Measurements from ENCODE around the gene SYNPO2L. TPM values are rescaled to one million over a fixed set of nuclear protein-coding genes. Genes with fewer than 3 reads are reported as not detected.
"Not testable (repeated sequence)": the region's sequence is repeated elsewhere in the genome, so short reads cannot be mapped to it uniquely, and the experiment has no call there.

SYNPO2L gene
- total and polyA plus RNA-seq, 4 donors = 0.11 to 1.5 (median 0.54) TPM; not detected in 1

DNA sequence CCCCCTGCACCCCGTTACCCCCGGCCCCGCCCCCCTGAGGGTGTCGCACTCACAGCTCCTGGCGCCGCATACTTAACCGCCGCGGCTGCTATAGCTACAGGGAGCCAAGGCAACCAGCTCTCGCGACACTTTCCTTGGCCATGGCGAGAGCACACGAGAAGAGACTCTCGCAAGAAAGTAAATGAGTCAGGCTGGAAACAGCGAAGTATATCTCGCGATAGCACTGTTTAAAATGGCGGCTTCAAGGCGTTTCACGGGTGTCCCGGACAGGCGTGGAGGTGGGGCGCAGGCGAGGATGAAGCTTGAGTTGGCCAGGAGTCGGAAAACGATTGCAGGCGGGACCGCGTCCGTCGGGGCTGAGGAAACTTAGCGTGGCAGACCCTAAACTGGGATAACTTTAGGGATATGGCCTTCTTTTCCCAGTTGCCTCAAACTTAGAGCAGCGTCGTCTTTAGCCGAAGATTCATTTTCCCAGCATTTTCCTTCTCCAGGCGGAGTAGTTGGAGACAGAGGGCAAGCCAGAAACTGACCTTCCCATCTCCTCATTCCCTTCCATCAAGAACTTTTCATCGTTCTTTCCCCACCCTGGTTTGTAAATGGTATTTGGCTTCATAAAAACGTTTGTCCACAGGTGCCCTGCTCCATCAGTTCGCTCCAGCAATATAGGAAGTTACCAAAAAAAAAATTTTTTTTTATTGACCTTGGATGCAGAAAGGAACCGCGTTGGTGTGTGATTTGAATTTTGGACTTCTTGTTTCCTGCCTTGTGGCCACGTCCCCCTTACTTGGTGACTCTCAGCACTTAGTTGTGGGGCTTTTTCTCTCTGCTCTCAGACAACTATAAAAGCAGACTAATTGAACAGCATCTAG lies 29.7 kb downstream of the SYNPO2L start:
- DNase-seq (ENCODE audit: low read depth in 4 of 6, low spot score in 6 of 6) = peak; percentile 96 to 99 (median 98)
- Histone ChIP-seq H3K4me1 (ENCODE audit: control insufficient read depth, insufficient read depth, low read length) (peaks cover 10% of the 10 kb centered on the region), H3K9me3 (ENCODE audit: control insufficient read depth, insufficient read depth, low read length) (no peaks in the 10 kb centered on the region), H3K27me3 (ENCODE audit: control insufficient read depth, insufficient read depth, low read length) (no peaks in the 10 kb centered on the region), H3K4me3 (ENCODE audit: low read depth, low read length) (peak overlapping the region; percentile 67), H3K27ac (ENCODE audit: low read depth, low read length) (peak overlapping the region; percentile 96), H3K36me3 (ENCODE audit: control insufficient read depth, insufficient read depth, low read length) (peaks cover 4% of the 10 kb centered on the region)
- WGBS (ENCODE audit: insufficient coverage) = 1% methylated on average over 29 of the region's 42 CpGs

DNA sequence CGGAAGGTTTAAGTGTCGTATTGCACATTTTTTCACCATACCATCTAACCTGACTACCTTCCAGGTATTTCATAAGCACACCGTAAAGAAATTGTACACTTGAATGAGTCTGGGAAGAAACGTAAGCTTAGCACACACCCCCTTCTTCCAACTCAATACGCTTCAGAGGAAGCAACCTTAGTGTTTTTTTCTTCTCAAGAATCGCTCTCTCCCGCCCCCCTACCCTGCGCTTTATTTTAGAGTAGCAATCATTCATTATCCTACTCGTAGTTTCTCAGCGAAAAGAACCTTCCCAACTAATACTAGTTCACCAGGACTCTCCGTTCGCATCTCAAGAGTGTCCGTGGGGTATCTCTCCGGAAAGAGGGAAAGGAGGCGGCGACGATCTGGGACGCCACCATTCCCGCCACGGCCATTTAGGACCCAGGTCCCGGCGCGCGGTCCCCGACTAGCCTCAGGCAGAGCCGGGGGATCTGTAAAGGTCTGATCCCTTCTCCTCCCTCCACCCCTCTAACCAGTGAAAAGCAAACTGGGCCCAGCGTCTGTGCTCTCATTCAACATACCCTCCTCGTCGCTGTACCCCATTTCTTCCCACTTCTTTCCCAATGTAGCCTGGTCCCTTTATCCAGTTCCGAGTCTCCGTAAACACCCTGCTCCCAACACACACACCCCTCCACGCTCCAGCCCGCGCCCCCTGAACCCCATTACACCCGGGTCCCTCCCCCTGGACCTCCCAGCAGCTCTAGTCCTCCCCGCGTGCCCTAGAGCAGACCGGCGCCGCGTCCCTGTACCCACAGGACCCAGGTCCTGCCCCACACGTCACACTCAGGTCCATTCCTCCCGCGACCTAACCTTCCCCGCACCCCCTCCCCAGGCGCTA lies 30.6 kb downstream of the SYNPO2L start:
- Histone ChIP-seq H3K36me3 (ENCODE audit: control insufficient read depth, insufficient read depth, low read length) (peaks cover 8% of the 10 kb centered on the region), H3K4me1 (ENCODE audit: control insufficient read depth, insufficient read depth, low read length) (peaks cover 10% of the 10 kb centered on the region), H3K27me3 (ENCODE audit: control insufficient read depth, insufficient read depth, low read length) (no peaks in the 10 kb centered on the region), H3K27ac (ENCODE audit: low read depth, low read length) (peak overlapping the region; percentile 96), H3K4me3 (ENCODE audit: low read depth, low read length) (peak overlapping the region; percentile 67), H3K9me3 (ENCODE audit: control insufficient read depth, insufficient read depth, low read length) (no peaks in the 10 kb centered on the region)
- under 1% methylated on average over 37 of the region's 46 CpGs for WGBS (ENCODE audit: insufficient coverage)
- DNase-seq (ENCODE audit: low read depth in 4 of 6, low spot score in 6 of 6) = peak in 5 of 6 donors; percentile 15 to 75 (median 54)

DNA sequence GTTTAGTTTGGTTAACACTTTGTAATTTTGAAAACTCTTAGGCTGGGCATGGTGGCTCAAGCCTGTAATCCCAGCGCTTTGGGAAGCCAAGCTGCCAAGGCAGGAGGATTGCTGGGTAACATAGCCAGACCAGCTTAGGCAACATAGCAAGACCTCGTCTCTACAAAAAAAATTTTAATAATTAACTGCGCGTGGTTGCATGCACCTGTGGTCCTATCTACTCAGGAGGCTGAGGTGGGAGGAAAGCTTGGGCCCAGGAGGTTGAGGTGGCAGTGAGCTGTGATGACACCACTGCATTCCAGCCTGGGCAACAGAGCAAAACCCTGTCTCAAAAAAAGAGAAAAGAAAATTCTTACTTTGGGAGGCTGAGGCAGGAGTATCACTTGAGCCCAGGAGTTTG lies 32.8 kb downstream of the SYNPO2L start:
- WGBS (ENCODE audit: insufficient coverage) = 100% methylated on average over 1 of the region's 4 CpGs
- DNase-seq (ENCODE audit: low read depth in 4 of 6, low spot score in 6 of 6) = no peak
- H3K27ac ChIP-seq (ENCODE audit: low read depth, low read length) = no peak overlapping the region

DNA sequence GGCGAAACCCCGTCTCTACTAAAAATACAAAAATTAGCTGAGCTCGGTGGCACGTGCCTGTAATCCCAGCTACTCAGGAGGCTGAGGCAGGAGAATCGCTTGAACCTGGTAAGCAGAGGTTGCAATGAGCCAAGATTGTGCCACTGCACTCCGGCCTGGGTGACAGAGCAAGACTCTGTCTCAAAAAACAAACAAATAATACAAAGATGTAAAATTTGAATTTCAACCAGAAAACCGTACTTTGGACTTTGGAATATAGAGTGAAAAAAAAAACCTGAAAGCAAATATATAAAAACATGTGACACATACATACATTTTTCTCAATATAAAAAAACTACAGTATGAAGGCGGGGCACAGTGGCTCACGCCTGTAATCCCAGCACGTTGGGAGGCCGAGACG lies 34.9 kb downstream of the SYNPO2L start:
- H3K9me3 ChIP-seq (ENCODE audit: control insufficient read depth, insufficient read depth, low read length); DNase-seq (ENCODE audit: low read depth in 4 of 6, low spot score in 6 of 6); H3K27me3 ChIP-seq (ENCODE audit: control insufficient read depth, insufficient read depth, low read length); H3K4me1 ChIP-seq (ENCODE audit: control insufficient read depth, insufficient read depth, low read length); H3K4me3 ChIP-seq (ENCODE audit: low read depth, low read length); H3K27ac ChIP-seq (ENCODE audit: low read depth, low read length): not testable (repeated sequence)
- WGBS (ENCODE audit: insufficient coverage) = 100% methylated on average over 9 of the region's 12 CpGs
- H3K36me3 ChIP-seq (ENCODE audit: control insufficient read depth, insufficient read depth, low read length) = peaks cover 10% of the 10 kb centered on the region

More for the DNA sequence above, 32.8 kb downstream of the SYNPO2L start:
- no peak overlapping the region for H3K4me3 ChIP-seq (ENCODE audit: low read depth, low read length)
- peaks cover 8% of the 10 kb centered on the region for H3K36me3 ChIP-seq (ENCODE audit: control insufficient read depth, insufficient read depth, low read length)
- H3K4me1 ChIP-seq (ENCODE audit: control insufficient read depth, insufficient read depth, low read length) = peaks cover 10% of the 10 kb centered on the region
- H3K27me3 ChIP-seq (ENCODE audit: control insufficient read depth, insufficient read depth, low read length) = no peaks in the 10 kb centered on the region
- H3K9me3 ChIP-seq (ENCODE audit: control insufficient read depth, insufficient read depth, low read length) = no peaks in the 10 kb centered on the region

DNA sequence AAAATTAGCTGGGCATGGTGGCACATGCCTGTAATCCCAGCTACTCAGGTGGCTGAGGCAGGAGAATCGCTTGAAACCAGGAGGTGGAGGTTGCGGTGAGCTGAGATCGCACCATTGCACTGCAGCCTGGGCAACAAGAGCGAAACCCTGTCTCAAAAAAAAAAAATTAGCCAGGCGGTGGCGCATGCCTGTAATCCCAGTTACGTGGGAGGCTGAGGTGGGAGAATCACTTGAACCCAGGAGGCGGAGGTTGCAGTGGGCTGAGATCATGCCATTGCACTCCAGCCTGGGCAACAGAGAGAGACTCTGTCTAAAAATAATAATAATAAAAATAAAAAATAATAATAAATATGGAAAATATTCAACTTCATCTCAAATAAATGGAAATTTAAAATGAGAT lies 38.7 kb downstream of the SYNPO2L start:
- not testable (repeated sequence) for H3K9me3 ChIP-seq (ENCODE audit: control insufficient read depth, insufficient read depth, low read length); H3K27ac ChIP-seq (ENCODE audit: low read depth, low read length); H3K27me3 ChIP-seq (ENCODE audit: control insufficient read depth, insufficient read depth, low read length); DNase-seq (ENCODE audit: low read depth in 4 of 6, low spot score in 6 of 6); H3K4me1 ChIP-seq (ENCODE audit: control insufficient read depth, insufficient read depth, low read length); H3K4me3 ChIP-seq (ENCODE audit: low read depth, low read length)
- WGBS (ENCODE audit: insufficient coverage) = 100% methylated on average over 3 of the region's 8 CpGs
- H3K36me3 ChIP-seq (ENCODE audit: control insufficient read depth, insufficient read depth, low read length) = peaks cover 22% of the 10 kb centered on the region

GRCh38 chr10:73614720-73615119 lies 41.1 kb downstream of the SYNPO2L start:
- 100% methylated on average over 2 of the region's 3 CpGs for WGBS (ENCODE audit: insufficient coverage)
- no peaks in the 10 kb centered on the region for H3K4me1 ChIP-seq (ENCODE audit: control insufficient read depth, insufficient read depth, low read length)

DNA sequence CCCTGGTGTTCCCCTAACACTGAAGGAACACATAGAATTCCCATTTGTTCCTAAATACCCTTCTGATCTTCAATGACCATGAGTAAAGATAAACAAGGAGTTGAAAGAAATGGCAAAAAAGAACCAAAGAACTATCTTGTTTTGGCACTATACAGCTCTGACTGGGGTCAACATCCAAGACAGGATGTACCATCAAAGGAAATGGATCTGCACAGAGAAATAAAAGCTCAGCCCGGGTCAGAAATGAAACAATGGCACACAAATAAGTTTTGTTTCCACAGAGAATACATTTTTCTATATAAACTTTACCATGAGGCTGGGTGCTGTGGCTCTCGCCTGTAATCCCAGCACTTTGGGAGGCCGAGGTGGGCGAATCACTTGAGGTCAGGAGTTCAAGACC lies 46.7 kb downstream of the SYNPO2L start:
- Histone ChIP-seq H3K4me3 (ENCODE audit: low read depth, low read length) (no peak overlapping the region), H3K4me1 (ENCODE audit: control insufficient read depth, insufficient read depth, low read length) (no peaks in the 10 kb centered on the region), H3K9me3 (ENCODE audit: control insufficient read depth, insufficient read depth, low read length) (no peaks in the 10 kb centered on the region), H3K36me3 (ENCODE audit: control insufficient read depth, insufficient read depth, low read length) (peaks cover 21% of the 10 kb centered on the region), H3K27ac (ENCODE audit: low read depth, low read length) (no peak overlapping the region), H3K27me3 (ENCODE audit: control insufficient read depth, insufficient read depth, low read length) (no peaks in the 10 kb centered on the region)
- no peak for DNase-seq (ENCODE audit: low read depth in 4 of 6, low spot score in 6 of 6)
- WGBS (ENCODE audit: insufficient coverage) = 83% methylated on average over 1 of the region's 4 CpGs

More at GRCh38 chr10:73614720-73615119, 41.1 kb downstream of the SYNPO2L start:
- no peak overlapping the region for H3K4me3 ChIP-seq (ENCODE audit: low read depth, low read length)
- H3K9me3 ChIP-seq (ENCODE audit: control insufficient read depth, insufficient read depth, low read length) = no peaks in the 10 kb centered on the region
- H3K36me3 ChIP-seq (ENCODE audit: control insufficient read depth, insufficient read depth, low read length) = peaks cover 18% of the 10 kb centered on the region
- no peaks in the 10 kb centered on the region for H3K27me3 ChIP-seq (ENCODE audit: control insufficient read depth, insufficient read depth, low read length)
- H3K27ac ChIP-seq (ENCODE audit: low read depth, low read length) = no peak overlapping the region
- DNase-seq (ENCODE audit: low read depth in 4 of 6, low spot score in 6 of 6) = no peak

- Histone ChIP-seq H3K9me3 (ENCODE audit: control insufficient read depth, insufficient read depth, low read length) (no peaks in the 10 kb centered on the region), H3K27ac (ENCODE audit: low read depth, low read length) (no peak overlapping the region), H3K4me3 (ENCODE audit: low read depth, low read length) (no peak overlapping the region), H3K4me1 (ENCODE audit: control insufficient read depth, insufficient read depth, low read length) (peaks cover 4% of the 10 kb centered on the region), H3K27me3 (ENCODE audit: control insufficient read depth, insufficient read depth, low read length) (no peaks in the 10 kb centered on the region), H3K36me3 (ENCODE audit: control insufficient read depth, insufficient read depth, low read length) (peaks cover 9% of the 10 kb centered on the region)
- peak in 1 of 6 donors; percentile 9 for DNase-seq (ENCODE audit: low read depth in 4 of 6, low spot score in 6 of 6)
- 35% methylated on average over 3 of the region's 3 CpGs for WGBS (ENCODE audit: insufficient coverage)
Observed at GRCh38 chr10:73601486-73601921, 54.3 kb downstream of the SYNPO2L start.

DNA sequence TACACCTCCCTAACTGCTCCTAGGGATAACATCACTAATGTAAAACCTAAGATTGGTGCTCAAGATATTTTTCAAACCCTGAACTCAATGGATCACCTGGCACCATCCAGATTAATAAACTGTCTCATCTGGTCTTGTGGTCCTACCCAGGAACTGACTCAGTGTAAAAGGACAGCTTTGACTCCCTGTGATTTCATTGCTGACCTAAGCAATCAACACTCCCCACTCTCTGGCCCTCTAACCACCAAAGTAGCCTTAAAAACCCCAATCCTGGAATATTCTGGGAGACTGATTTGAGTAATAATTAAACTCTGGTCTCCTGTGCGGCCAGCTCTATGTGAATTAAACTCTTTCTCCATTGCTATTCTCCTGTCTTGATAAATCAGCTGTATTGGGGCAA lies 58.5 kb downstream of the SYNPO2L start:
- H3K27ac ChIP-seq (ENCODE audit: low read depth, low read length) = no peak overlapping the region
- H3K36me3 ChIP-seq (ENCODE audit: control insufficient read depth, insufficient read depth, low read length) = peaks cover 4% of the 10 kb centered on the region
- no CpG with 5 or more reads among the region's 1 CpG for WGBS (ENCODE audit: insufficient coverage)
- no peak overlapping the region for H3K4me3 ChIP-seq (ENCODE audit: low read depth, low read length)
- H3K4me1 ChIP-seq (ENCODE audit: control insufficient read depth, insufficient read depth, low read length) = peaks cover 9% of the 10 kb centered on the region
- H3K27me3 ChIP-seq (ENCODE audit: control insufficient read depth, insufficient read depth, low read length) = no peaks in the 10 kb centered on the region
- no peak for DNase-seq (ENCODE audit: low read depth in 4 of 6, low spot score in 6 of 6)
- no peaks in the 10 kb centered on the region for H3K9me3 ChIP-seq (ENCODE audit: control insufficient read depth, insufficient read depth, low read length)

Data from spinal cord (tissue), 10 donors.